Fibroblast of lung (primary cell): ENCODE data around the gene DDX27.

Source experiments
- CTCF ChIP-seq, 2 donors: IDR thresholded peaks in 1 of 2; conservative IDR thresholded peaks in 1 of 2; 1 replicate in 1 of 2; 2 replicates in 1 of 2; pipeline ENCODE4 v1.5.1; 2011 to 2012; ENCODE audit warnings: low read length in 2 of 2, control low read depth in 1 of 2, inconsistent platforms in 1 of 2, low read depth in 1 of 2, mild to moderate bottlenecking in 1 of 2
- EZH2 ChIP-seq: IDR thresholded peaks from 2 replicates; pipeline ENCODE4 v1.5.1; 2012; ENCODE audit warnings: low read length, control low read depth, mild to moderate bottlenecking; ENCODE audit errors: missing control alignments

- no peak for TF ChIP-seq EZH2
- no peak for TF ChIP-seq CTCF (conservative IDR thresholded peaks at IDR 0.05 in 1 of 2, IDR thresholded peaks at IDR 0.05 in 1 of 2; ENCODE audit: low read depth in 1 of 2, low read length in 2 of 2)
These were observed 47.3 kb upstream of the DDX27 start for GRCh38 chr20:49171909-49172308.
